Stimulated activated CD4-positive, alpha-beta T cell treated with anti-CD3 and anti-CD28 coated beads, TNF-alpha, amount 100 ng/mL, for 4 hours (primary cell): ENCODE results near the gene TESK1.
"Not testable (repeated sequence)": the region's sequence is repeated elsewhere in the genome, so short reads cannot be mapped to it uniquely, and the experiment has no call there.

Source experiments
- DNase-seq, 3 experiments: peaks; one replicate each; pipeline ENCODE4 v3.0.0-alpha.2; 2020; ENCODE audit warnings: low read depth in 3 of 3

The TESK1 gene

GRCh38 chr9:35615981-35616680 lies 11.1 kb downstream of the TESK1 start:
- DNase-seq: no peak

- peak in 2 of 3 experiments; percentile 40 to 42 for DNase-seq
Measured at GRCh38 chr9:35616681-35617459, 11.8 kb downstream of the TESK1 start.

- DNase-seq: no peak
Measured at GRCh38 chr9:35617548-35617947, 12.5 kb downstream of the TESK1 start.

- no peak for DNase-seq
Measured at GRCh38 chr9:35618325-35618727, 13.3 kb downstream of the TESK1 start, which contains the start of gene CD72. TSS of gene CD72 (minus strand) at chr9:35618413. CDS start at chr9:35618303, 110 bp downstream.

GRCh38 chr9:35618854-35619799 lies 14.1 kb downstream of the TESK1 start:
- DNase-seq: no peak

GRCh38 chr9:35619800-35620158 lies 14.7 kb downstream of the TESK1 start:
- DNase-seq: no peak

- no peak for DNase-seq
Measured at GRCh38 chr9:35627575-35627974, 22.5 kb downstream of the TESK1 start.

- no peak for DNase-seq
Measured at GRCh38 chr9:35628389-35628991, 23.4 kb downstream of the TESK1 start.

- no peak for DNase-seq
Measured at GRCh38 chr9:35629597-35629996, 24.5 kb downstream of the TESK1 start.

- DNase-seq: no peak
Measured at GRCh38 chr9:35635730-35636129, 30.7 kb downstream of the TESK1 start.

GRCh38 chr9:35636135-35636876 lies 31.2 kb downstream of the TESK1 start:
- DNase-seq: no peak

GRCh38 chr9:35636877-35637246 lies 31.8 kb downstream of the TESK1 start:
- not testable (repeated sequence) for DNase-seq

- DNase-seq: not testable (repeated sequence)
Measured at GRCh38 chr9:35637427-35637955, 32.4 kb downstream of the TESK1 start.

- DNase-seq: not testable (repeated sequence)
Measured at GRCh38 chr9:35638751-35639150, 33.7 kb downstream of the TESK1 start.

GRCh38 chr9:35639225-35639624 lies 34.2 kb downstream of the TESK1 start:
- DNase-seq: not testable (repeated sequence)

- DNase-seq: no peak
Measured at GRCh38 chr9:35639631-35640030, 34.6 kb downstream of the TESK1 start.

GRCh38 chr9:35640431-35640830 lies 35.4 kb downstream of the TESK1 start:
- not testable (repeated sequence) for DNase-seq

GRCh38 chr9:35641478-35641877 lies 36.4 kb downstream of the TESK1 start:
- not testable (repeated sequence) for DNase-seq

- DNase-seq: no peak
Measured at GRCh38 chr9:35643046-35643445, 38.0 kb downstream of the TESK1 start.

GRCh38 chr9:35645736-35646135 lies 40.7 kb downstream of the TESK1 start:
- DNase-seq: not testable (repeated sequence)

- DNase-seq: no peak
Measured at GRCh38 chr9:35646153-35646532, 41.1 kb downstream of the TESK1 start.
